Subcutaneous abdominal adipose tissue (tissue), 5 donors: ENCODE data around the gene PALLD.

ENCODE experiments used
- H3K27ac ChIP-seq: one replicate; pipeline ENCODE4 v1.7.0; 2013; ENCODE audit warnings: low read depth, mild to moderate bottlenecking, inconsistent platforms, low read length, moderate library complexity
- H3K27me3 ChIP-seq, 5 donors: one replicate each; pipeline ENCODE4 v1.7.0; 2013; ENCODE audit warnings: low read length in 5 of 5, inconsistent platforms in 1 of 5; ENCODE audit not compliant: control insufficient read depth in 5 of 5, insufficient read depth in 4 of 5
- H3K36me3 ChIP-seq, 5 donors: one replicate each; pipeline ENCODE4 v1.7.0; 2013; ENCODE audit warnings: low read length in 5 of 5; ENCODE audit not compliant: control insufficient read depth in 5 of 5, insufficient read depth in 5 of 5
- H3K4me1 ChIP-seq, 5 donors: one replicate each; pipeline ENCODE4 v1.7.0; 2013; ENCODE audit warnings: low read length in 5 of 5, mild to moderate bottlenecking in 3 of 5, moderate library complexity in 1 of 5; ENCODE audit not compliant: control insufficient read depth in 5 of 5, insufficient read depth in 5 of 5
- H3K4me3 ChIP-seq, 5 donors: one replicate each; pipeline ENCODE4 v1.7.0; 2013; ENCODE audit warnings: low read length in 5 of 5, low read depth in 1 of 5
- H3K9ac ChIP-seq, 5 donors: one replicate each; pipeline ENCODE4 v1.7.0; 2013; ENCODE audit warnings: low read length in 5 of 5, mild to moderate bottlenecking in 4 of 5, moderate library complexity in 3 of 5
- H3K9me3 ChIP-seq, 5 donors: one replicate each; pipeline ENCODE4 v1.7.0; 2013; ENCODE audit warnings: low read length in 5 of 5; ENCODE audit not compliant: control insufficient read depth in 5 of 5
- donor health status: healthy.
- donor health status: healthy.
- donor health status: healthy.
- donor health status: healthy.
- donor health status: healthy.

PALLD gene

DNA sequence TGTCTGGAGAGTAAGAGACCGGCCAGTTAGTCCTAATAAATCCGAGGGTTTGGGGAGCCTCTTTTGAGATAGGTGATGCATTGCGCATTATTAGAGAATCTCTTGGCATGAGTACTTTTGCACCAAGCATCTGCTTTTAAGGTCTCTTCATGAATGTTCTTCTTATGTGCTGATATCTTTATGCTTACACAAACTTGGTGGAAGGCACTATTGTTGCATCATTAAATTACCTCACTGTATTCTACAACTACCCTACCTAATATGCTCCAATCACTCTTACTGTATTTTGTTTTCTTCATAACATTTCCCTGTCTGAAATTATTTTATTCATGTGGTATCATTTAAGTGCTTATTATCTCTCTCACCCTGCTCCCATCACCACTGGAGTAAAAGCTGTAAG lies 151.6 kb downstream of the PALLD start:
- Histone ChIP-seq H3K36me3 (no peaks in the 10 kb centered on the region), H3K27ac (no peak overlapping the region), H3K4me1 (peaks cover 0 to 4% (median under 1%) of the 10 kb centered on the region in 5 donors), H3K9me3 (no peaks in the 10 kb centered on the region), H3K9ac (no peak overlapping the region), H3K4me3 (no peak overlapping the region), H3K27me3 (no peaks in the 10 kb centered on the region)

DNA sequence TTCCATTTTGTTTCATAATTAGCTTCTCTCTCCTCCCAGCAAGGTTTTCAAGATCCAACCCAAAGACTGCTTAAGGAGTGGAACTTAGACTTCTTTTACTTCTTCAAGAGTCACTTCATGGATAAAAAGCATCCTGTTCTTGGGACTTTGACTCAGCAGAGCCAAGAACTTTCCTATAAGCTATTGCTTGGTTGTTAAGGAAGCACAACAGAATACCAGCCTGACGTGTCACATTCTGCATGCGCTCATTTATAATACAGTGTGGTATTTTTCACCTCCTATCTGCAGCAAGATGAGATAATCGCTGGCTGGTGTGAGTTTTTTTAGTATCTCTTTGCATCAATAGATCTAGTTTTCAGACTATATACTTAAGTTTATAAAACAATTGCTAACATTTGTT lies 152.1 kb downstream of the PALLD start:
- Histone ChIP-seq H3K27me3 (no peaks in the 10 kb centered on the region), H3K9me3 (no peaks in the 10 kb centered on the region), H3K27ac (no peak overlapping the region), H3K36me3 (no peaks in the 10 kb centered on the region), H3K4me1 (no peaks in the 10 kb centered on the region), H3K4me3 (no peak overlapping the region), H3K9ac (no peak overlapping the region)

DNA sequence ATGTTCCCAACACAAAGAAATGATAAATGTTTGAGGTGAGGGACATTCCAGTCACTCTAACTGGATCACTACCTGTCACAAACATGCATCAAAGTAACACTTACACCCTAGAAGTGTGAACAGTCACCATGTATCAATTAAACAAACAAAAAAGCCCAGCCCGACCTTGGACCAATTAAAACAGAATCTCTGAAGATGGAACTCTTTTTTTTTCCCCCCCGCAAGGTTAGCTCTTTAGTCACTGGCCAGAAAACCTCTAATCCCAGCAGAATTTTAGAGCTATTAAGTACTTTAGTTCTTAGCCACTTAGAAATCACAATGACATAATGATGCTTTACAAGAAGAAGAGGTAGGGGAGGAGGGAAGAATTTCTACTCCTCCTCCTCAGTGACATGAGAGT lies 154.5 kb downstream of the PALLD start:
- Histone ChIP-seq H3K36me3 (no peaks in the 10 kb centered on the region), H3K4me1 (peaks cover 0 to 6% (median 4%) of the 10 kb centered on the region in 5 donors), H3K27me3 (no peaks in the 10 kb centered on the region), H3K9me3 (no peaks in the 10 kb centered on the region), H3K4me3 (no peak overlapping the region), H3K27ac (no peak overlapping the region), H3K9ac (no peak overlapping the region)

DNA sequence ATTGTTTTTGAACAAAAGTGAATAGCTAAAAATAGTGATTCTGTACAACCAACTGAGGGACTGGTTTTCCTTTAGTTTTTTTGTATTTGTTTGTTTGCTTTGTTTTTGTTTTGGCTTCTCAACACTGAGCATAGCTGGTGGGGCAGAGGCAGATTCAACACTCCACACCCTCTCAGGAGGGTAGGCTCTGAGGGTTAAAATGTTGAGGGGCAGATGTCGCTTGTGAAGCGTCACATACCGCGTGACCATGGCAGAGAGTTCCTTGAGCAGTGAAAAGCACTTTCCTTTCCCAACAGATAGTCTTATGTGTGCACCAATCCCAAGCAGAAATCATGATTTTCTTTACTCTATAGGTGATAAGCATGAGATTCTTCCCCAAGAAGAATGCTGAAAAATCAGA lies 155.0 kb downstream of the PALLD start:
- H3K4me3 ChIP-seq: no peak overlapping the region
- peaks cover 0 to 10% (median 6%) of the 10 kb centered on the region in 5 donors for H3K4me1 ChIP-seq

DNA sequence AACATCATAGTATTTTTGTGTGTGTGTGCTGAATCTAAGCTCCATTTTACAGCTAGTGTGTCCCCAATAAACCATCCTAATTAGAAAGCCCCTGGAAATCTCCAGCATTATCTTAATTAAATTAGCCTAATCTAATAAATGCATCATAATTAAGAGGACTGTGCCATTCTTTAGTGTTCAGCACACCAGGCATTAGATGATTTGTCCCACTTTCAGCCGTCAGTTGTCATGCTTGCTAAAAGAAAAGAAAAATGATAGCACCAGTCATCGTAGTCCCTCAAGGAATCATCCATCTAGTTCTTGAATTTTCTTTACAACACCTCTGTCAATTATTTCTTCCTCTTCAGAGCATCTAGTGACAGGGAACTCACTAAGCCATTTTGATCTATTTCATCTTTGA lies 155.9 kb downstream of the PALLD start:
- Histone ChIP-seq H3K9me3 (no peaks in the 10 kb centered on the region), H3K36me3 (no peaks in the 10 kb centered on the region), H3K9ac (no peak overlapping the region), H3K4me1 (peaks cover 0 to 10% (median 6%) of the 10 kb centered on the region in 5 donors), H3K27me3 (no peaks in the 10 kb centered on the region), H3K4me3 (no peak overlapping the region), H3K27ac (no peak overlapping the region)

More for the DNA sequence above, 155.0 kb downstream of the PALLD start:
- Histone ChIP-seq H3K27me3 (no peaks in the 10 kb centered on the region), H3K27ac (no peak overlapping the region), H3K9me3 (no peaks in the 10 kb centered on the region), H3K36me3 (no peaks in the 10 kb centered on the region), H3K9ac (no peak overlapping the region)

DNA sequence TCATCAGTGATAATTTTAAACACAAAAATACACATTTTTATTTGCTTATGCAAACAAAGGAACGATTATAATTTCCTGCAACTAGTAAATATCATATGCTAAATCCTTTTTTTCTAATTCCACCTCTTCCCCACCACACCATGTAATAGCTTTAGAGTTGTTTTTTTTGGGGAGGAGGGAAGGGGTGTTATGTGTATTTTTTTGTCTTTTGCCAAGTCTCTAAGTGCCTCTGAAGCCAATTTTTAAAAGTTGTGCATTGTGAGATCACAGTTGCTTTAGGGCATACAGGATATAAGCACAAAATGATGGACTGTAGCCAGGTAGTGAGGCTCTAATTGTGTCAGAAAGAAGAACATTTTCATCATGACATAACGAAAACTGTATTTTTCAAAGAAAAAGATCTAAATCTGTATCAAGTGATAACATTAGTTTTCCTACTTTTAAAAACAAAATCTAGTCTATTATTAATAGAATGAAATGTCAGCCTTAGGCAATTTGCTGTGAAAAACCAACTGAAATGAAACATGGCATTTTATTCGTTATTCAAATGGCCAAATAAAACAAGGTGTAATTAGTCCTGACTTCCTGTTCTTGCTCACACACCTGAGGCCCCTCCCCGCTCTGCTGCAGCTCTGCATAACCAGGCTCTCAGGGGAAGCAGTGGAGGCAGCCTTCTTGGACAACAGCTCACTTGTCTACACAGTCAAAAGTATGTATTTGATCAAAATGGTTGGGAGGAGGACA lies 157.4 kb downstream of the PALLD start:
- Histone ChIP-seq H3K9ac (no peak overlapping the region), H3K27ac (no peak overlapping the region), H3K27me3 (no peaks in the 10 kb centered on the region), H3K4me3 (no peak overlapping the region), H3K4me1 (peaks cover 0 to 10% (median 6%) of the 10 kb centered on the region in 5 donors), H3K36me3 (no peaks in the 10 kb centered on the region), H3K9me3 (no peaks in the 10 kb centered on the region)

DNA sequence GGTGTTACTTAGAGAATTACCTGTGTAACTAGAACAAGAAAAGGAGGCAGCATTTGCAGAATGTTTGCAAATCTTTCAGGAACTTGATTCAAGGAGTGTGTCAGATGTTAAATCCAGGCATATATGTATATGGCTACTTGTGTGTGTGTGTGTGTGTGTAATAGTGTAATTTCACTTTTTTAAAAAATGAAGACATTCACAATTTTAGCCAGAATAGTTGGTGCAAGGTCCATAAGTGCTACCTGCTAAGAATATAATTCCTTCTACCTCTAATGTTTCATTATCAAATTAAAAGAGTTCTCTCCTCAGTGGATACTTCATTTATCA lies 158.0 kb downstream of the PALLD start:
- H3K9ac ChIP-seq: no peak overlapping the region
- no peaks in the 10 kb centered on the region for H3K27me3 ChIP-seq
- no peaks in the 10 kb centered on the region for H3K36me3 ChIP-seq
- H3K9me3 ChIP-seq: no peaks in the 10 kb centered on the region
- no peak overlapping the region for H3K27ac ChIP-seq
- peaks cover 0 to 10% (median 6%) of the 10 kb centered on the region in 5 donors for H3K4me1 ChIP-seq
- no peak overlapping the region for H3K4me3 ChIP-seq

DNA sequence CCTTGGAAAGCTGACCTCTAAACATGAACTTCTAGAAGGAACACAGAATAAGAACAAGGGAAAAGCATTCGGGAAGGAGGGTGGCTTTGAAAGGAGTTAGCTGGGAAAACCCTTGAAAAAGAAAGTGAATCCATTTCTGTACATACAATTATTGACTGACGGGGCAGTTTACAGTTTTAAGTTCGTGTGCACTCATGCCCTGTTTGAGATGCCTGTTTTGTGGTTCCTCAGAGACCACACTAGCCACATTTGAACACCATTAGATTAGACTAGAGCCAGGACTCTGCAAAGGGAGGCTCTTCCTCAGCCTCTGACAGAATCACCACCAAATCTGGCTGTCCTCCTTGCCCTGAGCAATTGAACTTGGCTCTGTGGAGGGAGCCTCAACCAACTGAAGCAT lies 158.3 kb downstream of the PALLD start:
- H3K9ac ChIP-seq: no peak overlapping the region
- H3K36me3 ChIP-seq: no peaks in the 10 kb centered on the region
- H3K27me3 ChIP-seq: no peaks in the 10 kb centered on the region
- peaks cover 0 to 10% (median 6%) of the 10 kb centered on the region in 5 donors for H3K4me1 ChIP-seq
- no peaks in the 10 kb centered on the region for H3K9me3 ChIP-seq
- H3K4me3 ChIP-seq: no peak overlapping the region
- no peak overlapping the region for H3K27ac ChIP-seq

DNA sequence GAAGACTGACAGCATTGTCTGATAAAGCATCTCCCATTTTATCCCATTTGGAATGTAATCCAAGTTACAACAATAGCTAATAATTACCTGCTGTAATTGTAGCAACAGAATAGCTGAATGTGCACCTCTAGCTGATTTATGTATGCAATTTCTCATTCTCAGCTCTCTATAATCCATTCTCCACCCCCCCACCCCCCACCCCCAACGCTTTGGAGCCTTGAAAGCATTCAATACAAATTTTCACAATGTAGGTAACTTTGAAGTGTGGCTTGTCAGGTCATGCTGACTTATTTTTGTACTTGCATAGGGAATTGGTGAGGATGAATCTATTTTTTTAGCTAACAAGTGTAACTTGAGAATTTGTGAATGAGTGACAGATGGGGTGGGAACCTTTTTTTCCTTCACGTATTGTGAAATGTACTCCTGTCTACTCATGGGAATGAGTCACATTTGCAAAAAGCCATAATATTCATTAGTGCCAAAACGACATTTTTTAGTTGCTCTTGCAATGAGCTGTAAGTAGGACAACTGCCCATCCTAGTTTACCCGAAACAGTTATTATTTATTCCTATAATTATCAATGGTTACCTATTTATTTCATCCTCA lies 159.3 kb downstream of the PALLD start:
- Histone ChIP-seq H3K27me3 (no peaks in the 10 kb centered on the region), H3K9me3 (no peaks in the 10 kb centered on the region), H3K27ac (no peak overlapping the region), H3K9ac (no peak overlapping the region), H3K36me3 (no peaks in the 10 kb centered on the region), H3K4me3 (no peak overlapping the region), H3K4me1 (peaks cover 0 to 10% (median 6%) of the 10 kb centered on the region in 5 donors)

DNA sequence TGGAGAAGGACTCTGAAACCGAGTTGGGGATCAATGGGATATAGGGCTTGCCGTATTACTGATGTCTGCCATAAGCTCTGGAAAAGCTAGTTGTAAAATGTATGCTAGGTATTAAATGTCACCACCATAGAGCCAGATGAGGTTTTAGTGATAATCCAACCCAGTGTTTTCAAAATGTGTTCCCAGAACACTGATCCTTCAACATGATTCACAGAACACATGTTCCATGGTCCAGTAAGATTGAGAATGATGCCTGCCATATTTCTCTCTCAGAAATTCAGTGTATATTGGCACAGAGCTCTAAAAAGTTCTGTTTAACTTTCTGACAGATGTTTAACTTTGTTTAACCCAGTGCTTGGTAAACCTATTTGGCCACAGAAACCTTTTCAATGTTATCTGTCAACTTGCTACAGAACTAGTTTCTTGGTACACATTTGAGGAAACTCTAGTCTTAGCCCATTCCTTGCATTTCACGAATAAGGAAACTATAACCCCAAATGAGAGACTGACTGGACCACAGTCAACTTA lies 160.2 kb downstream of the PALLD start:
- H3K27me3 ChIP-seq: no peaks in the 10 kb centered on the region
- peaks cover 0 to 10% (median 6%) of the 10 kb centered on the region in 5 donors for H3K4me1 ChIP-seq

More for the DNA sequence above, 160.2 kb downstream of the PALLD start:
- H3K4me3 ChIP-seq: no peak overlapping the region
- H3K9ac ChIP-seq: no peak overlapping the region
- H3K9me3 ChIP-seq: no peaks in the 10 kb centered on the region
- no peaks in the 10 kb centered on the region for H3K36me3 ChIP-seq
- no peak overlapping the region for H3K27ac ChIP-seq
